Ovary (tissue), 9 donors: Measurements from ENCODE around the gene NRAP. TPM values are rescaled to one million over a fixed set of nuclear protein-coding genes. Genes with fewer than 3 reads are reported as not detected.

Source experiments
- DNase-seq, 5 donors: peaks; one replicate each; pipeline ENCODE4 v3.0.0-alpha.2; 2019 to 2020
- H3K27ac ChIP-seq, 2 donors: fragments of 200-600 bp; one replicate each; pipeline versions ENCODE4 v1.5.1 to v1.8.0; 2019 to 2022
- H3K27me3 ChIP-seq: fragments of 200-600 bp; one replicate; pipeline ENCODE4 v1.8.0; 2022
- H3K36me3 ChIP-seq: fragments of 200-600 bp; sonication (generic); one replicate; pipeline ENCODE4 v1.5.1; 2019
- H3K4me1 ChIP-seq: one replicate; pipeline ENCODE4 v1.8.1; 2013; ENCODE audit warnings: mild to moderate bottlenecking, moderate library complexity; ENCODE audit not compliant: insufficient read depth
- H3K4me3 ChIP-seq: fragments of 200-600 bp; sonication (generic); one replicate; pipeline ENCODE4 v1.5.1; 2017
- H3K9me3 ChIP-seq, 2 donors: fragments of 200-600 bp in 1 of 2; sonication (generic) in 1 of 2; one replicate each; pipeline versions ENCODE4 v1.5.1 to v1.8.1; 2013 to 2019; ENCODE audit warnings: mild to moderate bottlenecking in 1 of 2, moderate library complexity in 1 of 2
- CTCF ChIP-seq, 3 donors: fragments of 450-650 bp in 2 of 3; fragments of 200-600 bp in 1 of 3; IDR thresholded peaks; one replicate each; pipeline versions ENCODE4 v1.5.1 to v1.8.0; 2016 to 2022; ENCODE audit warnings: antibody characterized with exemption in 3 of 3, mild to moderate bottlenecking in 1 of 3
- EP300 ChIP-seq: sonication (generic); formaldehyde crosslinking; IDR thresholded peaks from one replicate; pipeline ENCODE4 v1.6.1; 2017; ENCODE audit warnings: antibody characterized with exemption
- POLR2A ChIP-seq: fragments of 450-650 bp; IDR thresholded peaks from one replicate; pipeline ENCODE4 v1.6.1; 2017; ENCODE audit warnings: antibody characterized with exemption, mild to moderate bottlenecking, moderate library complexity
- WGBS, 3 donors: extraction: QIAGEN DNeasy Blood & Tissue Kit in 1 of 3; methylation state at CpG; one replicate each; pipeline versions ENCODE4 v1.1.5 to v1.1.7; 2013 to 2017; 5-methylcytosine and 5-hydroxymethylcytosine counted together
- intact Hi-C, 4 donors: fragments of 100-400 bp; cut with DNase I; formaldehyde crosslinking; loops; one replicate each; pipeline versions ENCODE4 v1.11.0 to v1.15.1; 2022 to 2023
- polyA plus RNA-seq, 2 donors: library from polyadenylated mRNA; stranded (reverse); fragments of 200-250 nt in 1 of 2; fragments of 350-450 nt in 1 of 2; fragmentation: Illumina TruSeq in 1 of 2; extraction: RNeasy Lipid Tissue Mini Kit (QIAGEN cat#74804) in 1 of 2; gene quantifications; one replicate each; pipeline ENCODE4 v1.2.3, GENCODE V29; 2013 to 2014
- total RNA-seq, 7 donors: library from RNA; depleted of rRNA in 2 of 7; stranded (reverse); fragments of >200 nt in 2 of 7; fragmentation: NEBNext Ultra II Directional in 3 of 7; extraction: Animal tissue kit (Norgen Biotek cat#: 25700) in 3 of 7; gene quantifications; one replicate each; pipeline versions ENCODE4 v1.1.0 to v1.2.4, GENCODE V29; 2016 to 2023
- donor health status: DM: no; HTN: no; CAD: no; lungs with moderate emphysema.
- donor health status: DM: no; HTN: no; CAD: no.
- donor health status: Bipolar disorder and iron deficiency.
- donor health status: DM: yes; HTN: yes; CAD: no.
- donor health status: DM: no; HTN: no; CAD: no.
- donor health status: DM: yes; HTN: yes; CAD: no.

The NRAP gene
- total and polyA plus RNA-seq, 9 donors: 0.02 to 0.25 (median 0.11) TPM; not detected in 2

DNA sequence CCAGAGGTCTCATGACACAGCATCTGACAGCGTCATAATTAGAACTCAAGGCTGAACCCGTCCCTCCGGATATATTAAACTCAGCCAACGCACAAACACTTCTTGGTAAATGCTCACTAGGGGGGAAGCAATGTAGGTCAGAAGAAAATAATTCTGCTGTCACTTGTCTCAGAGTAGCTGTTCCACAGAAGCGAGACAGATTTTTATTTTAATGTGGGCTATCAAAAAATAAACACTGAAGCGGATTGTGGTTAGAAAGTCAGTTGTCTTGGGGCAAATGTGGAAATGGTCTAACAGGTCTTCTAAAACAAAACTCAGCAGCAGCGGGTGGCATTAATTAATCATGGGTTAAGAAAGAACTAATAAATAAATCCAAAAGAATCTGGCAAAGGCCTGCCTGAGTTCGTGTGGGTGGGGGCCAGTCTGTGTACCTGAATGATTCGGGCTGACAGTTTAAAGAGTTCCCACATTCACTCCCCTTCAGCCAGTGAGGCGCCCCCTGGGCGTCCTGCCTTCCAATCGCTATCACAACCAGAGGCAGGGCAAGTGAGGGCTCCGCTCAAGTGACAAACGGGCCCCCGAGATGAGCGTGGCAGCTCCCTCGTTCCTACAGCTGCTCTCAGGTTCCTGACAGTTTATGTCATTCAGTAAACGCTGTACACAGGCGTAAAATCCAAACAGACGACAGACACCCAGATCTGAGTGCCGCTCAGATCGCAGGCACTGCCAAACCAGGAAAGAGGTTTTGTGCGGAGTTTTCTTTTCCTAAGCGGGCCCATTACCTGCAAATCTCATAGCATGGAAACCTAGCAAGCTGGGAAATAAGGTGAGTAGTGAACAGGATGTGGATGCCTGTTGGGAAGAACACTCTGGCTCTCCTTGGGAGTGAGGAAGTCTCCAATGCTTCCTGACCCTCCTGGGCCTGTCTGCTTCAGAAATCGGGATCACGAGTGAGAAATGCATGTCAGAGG is 52.9 kb downstream of the NRAP start:
- no peaks in the 10 kb centered on the region for H3K9me3 ChIP-seq
- H3K36me3 ChIP-seq: no peaks in the 10 kb centered on the region
- intact Hi-C loops: no loop called here
- no peaks in the 10 kb centered on the region for H3K4me1 ChIP-seq
- WGBS, 3 donors: 28 to 41% (median 30%) methylated on average over 26 of the region's 26 CpGs
- TF ChIP-seq CTCF (IDR thresholded peaks at IDR 0.05) (no peak), POLR2A (no peak), EP300 (no peak)
- H3K27ac ChIP-seq: no peak overlapping the region
- no peaks in the 10 kb centered on the region for H3K27me3 ChIP-seq
- no peak overlapping the region for H3K4me3 ChIP-seq
- DNase-seq: no peak

GRCh38 chr10:113609704-113610108 is 54.1 kb downstream of the NRAP start:
- H3K27ac ChIP-seq: no peak overlapping the region
- no peaks in the 10 kb centered on the region for H3K4me1 ChIP-seq
- H3K27me3 ChIP-seq: no peaks in the 10 kb centered on the region
- H3K9me3 ChIP-seq: no peaks in the 10 kb centered on the region
- no peak for DNase-seq
- H3K36me3 ChIP-seq: no peaks in the 10 kb centered on the region
- intact Hi-C loops: no loop called here
- no peak overlapping the region for H3K4me3 ChIP-seq
- 72 to 79% (median 72%) methylated on average over 4 of the region's 4 CpGs for WGBS, 3 donors
- TF ChIP-seq EP300 (no peak), CTCF (IDR thresholded peaks at IDR 0.05) (no peak), POLR2A (no peak)

DNA sequence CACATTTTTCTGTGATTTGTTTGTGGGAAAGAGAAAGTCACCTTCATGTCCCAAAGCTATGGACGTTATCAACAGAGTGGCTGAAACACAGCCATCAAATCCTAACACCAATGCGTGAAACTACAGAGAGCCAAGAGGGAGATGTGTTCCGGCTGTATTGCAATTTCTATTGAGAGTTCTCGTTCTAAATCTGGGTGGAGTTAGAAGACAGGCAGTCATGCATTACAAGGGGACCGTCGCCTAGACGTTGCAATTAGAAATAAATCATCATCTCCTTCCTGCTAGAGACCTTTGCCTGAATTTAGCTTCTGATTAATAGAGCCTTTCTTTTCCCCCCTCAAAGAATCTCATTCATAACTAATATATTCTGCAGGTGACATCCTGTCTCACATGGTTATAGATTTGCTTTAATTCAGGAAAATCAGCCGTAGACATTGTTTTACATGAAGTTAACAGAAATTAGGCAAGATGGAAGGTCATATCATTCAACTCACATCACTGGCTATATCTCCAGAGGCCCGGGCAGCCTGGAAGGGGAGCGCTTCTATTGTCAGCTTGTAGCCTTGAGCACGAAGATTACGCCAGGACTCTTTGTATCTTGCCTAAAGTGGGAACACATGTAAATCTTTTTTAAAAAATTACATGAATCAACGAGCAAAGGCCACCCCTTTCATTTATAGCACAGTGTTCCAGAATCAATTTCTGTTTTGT is 58.4 kb downstream of the NRAP start:
- no peak for DNase-seq
- 54 to 63% (median 56%) methylated on average over 13 of the region's 13 CpGs for WGBS, 3 donors
- Histone ChIP-seq H3K9me3 (no peaks in the 10 kb centered on the region), H3K4me3 (no peak overlapping the region), H3K27ac (no peak overlapping the region), H3K4me1 (no peaks in the 10 kb centered on the region), H3K27me3 (no peaks in the 10 kb centered on the region), H3K36me3 (no peaks in the 10 kb centered on the region)
- intact Hi-C loops: no loop called here
- no peak for TF ChIP-seq POLR2A
- TF ChIP-seq CTCF (IDR thresholded peaks at IDR 0.05): no peak
- no peak for TF ChIP-seq EP300

DNA sequence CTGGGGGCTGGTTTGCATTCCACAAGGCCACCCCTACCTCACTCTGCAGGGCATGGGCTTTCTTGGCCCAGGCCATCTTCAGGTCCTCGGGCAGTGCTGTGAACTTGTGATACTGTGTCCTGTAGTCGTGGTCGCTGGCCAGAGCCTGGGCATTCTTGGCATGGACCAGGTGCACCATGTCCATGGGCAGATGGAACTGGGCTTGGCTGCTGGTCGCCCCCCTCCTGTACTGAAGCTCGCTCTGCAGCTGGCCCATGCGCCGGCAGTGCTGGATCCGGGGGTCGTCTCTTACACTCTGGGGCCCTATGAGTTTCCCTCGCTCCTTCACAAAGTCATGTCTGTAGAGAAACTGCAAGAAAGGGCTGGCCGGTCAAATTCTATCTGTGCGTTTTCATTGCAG is 59.3 kb downstream of the NRAP start:
- no peaks in the 10 kb centered on the region for H3K27me3 ChIP-seq
- 89 to 91% (median 90%) methylated on average over 12 of the region's 12 CpGs for WGBS, 3 donors
- H3K4me1 ChIP-seq: no peaks in the 10 kb centered on the region
- no peak overlapping the region for H3K27ac ChIP-seq
- intact Hi-C loops: no loop called here
- H3K36me3 ChIP-seq: no peaks in the 10 kb centered on the region
- H3K9me3 ChIP-seq: no peaks in the 10 kb centered on the region
- TF ChIP-seq EP300: no peak
- TF ChIP-seq POLR2A: no peak
- no peak for TF ChIP-seq CTCF (IDR thresholded peaks at IDR 0.05)
- no peak for DNase-seq
- no peak overlapping the region for H3K4me3 ChIP-seq
